Nephron progenitor cell (in vitro differentiated cells): ENCODE measurements around the gene LGALS16.
"Not testable (repeated sequence)": the region's sequence is repeated elsewhere in the genome, so short reads cannot be mapped to it uniquely, and the experiment has no call there.

Experiments used
- DNase-seq: peaks from one replicate; pipeline ENCODE4 v3.0.0; 2021
- H3K27ac Mint-ChIP-seq: 2 replicates; pipeline ENCODE4 v1.8.0; 2021; ENCODE audit warnings: mild to moderate bottlenecking, moderate library complexity, mixed read lengths
- H3K27me3 Mint-ChIP-seq: 2 replicates; pipeline ENCODE4 v1.8.0; 2021; ENCODE audit warnings: mild to moderate bottlenecking, low read depth, mixed read lengths; ENCODE audit not compliant: poor library complexity
- H3K36me3 Mint-ChIP-seq: 2 replicates; pipeline ENCODE4 v1.8.0; 2021; ENCODE audit warnings: low read depth, mixed read lengths
- H3K4me1 Mint-ChIP-seq: 2 replicates; pipeline ENCODE4 v1.8.0; 2021; ENCODE audit warnings: mixed read lengths
- H3K4me3 Mint-ChIP-seq: 2 replicates; pipeline ENCODE4 v1.8.0; 2021; ENCODE audit warnings: mild to moderate bottlenecking, moderate library complexity, mixed read lengths
- H3K9me3 Mint-ChIP-seq: 2 replicates; pipeline ENCODE4 v1.8.0; 2021; ENCODE audit warnings: mild to moderate bottlenecking, moderate library complexity, mixed read lengths
- CTCF ChIP-seq: fragments of 200-600 bp; sonication (generic); IDR thresholded peaks from 2 replicates; pipeline ENCODE4 v1.5.0; 2021; ENCODE audit warnings: antibody characterized with exemption

LGALS16 gene

GRCh38 chr19:39679791-39680168 lies 24.1 kb downstream of the LGALS16 start:
- Mint-ChIP-seq H3K27ac (no peak overlapping the region), H3K4me3 (no peak overlapping the region), H3K36me3 (no peaks in the 10 kb centered on the region), H3K9me3 (no peaks in the 10 kb centered on the region), H3K4me1 (no peaks in the 10 kb centered on the region), H3K27me3 (peaks cover 30% of the 10 kb centered on the region)
- no peak for DNase-seq
- TF ChIP-seq CTCF = no peak

- Mint-ChIP-seq H3K4me3 (no peak overlapping the region), H3K4me1 (no peaks in the 10 kb centered on the region), H3K36me3 (no peaks in the 10 kb centered on the region), H3K9me3 (no peaks in the 10 kb centered on the region), H3K27ac (no peak overlapping the region), H3K27me3 (peaks cover 30% of the 10 kb centered on the region)
- DNase-seq = no peak
- TF ChIP-seq CTCF = no peak
Observed at GRCh38 chr19:39680593-39680992, 24.9 kb downstream of the LGALS16 start.

GRCh38 chr19:39681416-39681815 lies 25.7 kb downstream of the LGALS16 start:
- no peaks in the 10 kb centered on the region for H3K36me3 Mint-ChIP-seq
- H3K27ac Mint-ChIP-seq = no peak overlapping the region
- H3K27me3 Mint-ChIP-seq = peaks cover 29% of the 10 kb centered on the region
- no peaks in the 10 kb centered on the region for H3K9me3 Mint-ChIP-seq
- no peaks in the 10 kb centered on the region for H3K4me1 Mint-ChIP-seq
- DNase-seq = no peak
- no peak for TF ChIP-seq CTCF
- no peak overlapping the region for H3K4me3 Mint-ChIP-seq

GRCh38 chr19:39684267-39684666 lies 28.6 kb downstream of the LGALS16 start:
- DNase-seq = no peak

GRCh38 chr19:39686739-39687138 lies 31.0 kb downstream of the LGALS16 start:
- Mint-ChIP-seq H3K36me3 (no peaks in the 10 kb centered on the region), H3K4me3 (no peak overlapping the region), H3K9me3 (peaks cover 7% of the 10 kb centered on the region)

More at GRCh38 chr19:39684267-39684666, 28.6 kb downstream of the LGALS16 start:
- H3K27ac Mint-ChIP-seq = no peak overlapping the region
- H3K9me3 Mint-ChIP-seq = peaks cover 7% of the 10 kb centered on the region
- TF ChIP-seq CTCF = no peak
- H3K27me3 Mint-ChIP-seq = peaks cover 22% of the 10 kb centered on the region
- H3K36me3 Mint-ChIP-seq = no peaks in the 10 kb centered on the region
- no peak overlapping the region for H3K4me3 Mint-ChIP-seq
- no peaks in the 10 kb centered on the region for H3K4me1 Mint-ChIP-seq

GRCh38 chr19:39688637-39689036 lies 32.9 kb downstream of the LGALS16 start:
- H3K9me3 Mint-ChIP-seq, H3K36me3 Mint-ChIP-seq, H3K4me3 Mint-ChIP-seq, H3K4me1 Mint-ChIP-seq, H3K27ac Mint-ChIP-seq, DNase-seq: not testable (repeated sequence)
- peaks cover 37% of the 10 kb centered on the region for H3K27me3 Mint-ChIP-seq

More at GRCh38 chr19:39686739-39687138, 31.0 kb downstream of the LGALS16 start:
- H3K4me1 Mint-ChIP-seq = no peaks in the 10 kb centered on the region
- no peak for TF ChIP-seq CTCF
- no peak for DNase-seq
- no peak overlapping the region for H3K27ac Mint-ChIP-seq
- H3K27me3 Mint-ChIP-seq = peaks cover 31% of the 10 kb centered on the region
